B cell (primary cell): ENCODE measurements around the gene NPEPPS. TPM values are rescaled to one million over a fixed set of nuclear protein-coding genes. Genes with fewer than 3 reads are reported as not detected.

Source experiments
- ATAC-seq: fragments of 200-7000 bp; cut with Tn5 transposase; one replicate; pipeline ENCODE4 v1.10.0; 2021; ENCODE audit warnings: low read depth, mild to moderate bottlenecking, moderate number of reproducible peaks, moderate library complexity
- CTCF ChIA-PET: fragments of 350-600 bp; sonication (Branson Sonifier 250); formaldehyde crosslinking; loops from one replicate; lab custom pipeline; 2021; ENCODE audit warnings: antibody characterized with exemption, inconsistent platforms; lab: Charles Lee
- POLR2A ChIA-PET: fragments of 350-600 bp; sonication (Branson Sonifier 250); formaldehyde crosslinking; loops from one replicate; lab custom pipeline; 2021; ENCODE audit warnings: antibody characterized with exemption; lab: Charles Lee
- DNase-seq: peaks from one replicate; pipeline ENCODE4 v3.0.0; 2013
- H2AFZ ChIP-seq: 2 replicates; pipeline ENCODE4 v1.6.1; 2012; ENCODE audit warnings: mild to moderate bottlenecking, low read depth, low read length; ENCODE audit not compliant: insufficient read depth, poor library complexity, severe bottlenecking
- H3K27ac ChIP-seq, 2 donors: 1 replicate in 1 of 2; 2 replicates in 1 of 2; pipeline ENCODE4 v1.5.1; 2012 to 2013; ENCODE audit warnings: low read length in 2 of 2, mild to moderate bottlenecking in 2 of 2, moderate library complexity in 1 of 2
- H3K27me3 ChIP-seq, 4 experiments: fragments of 200-600 bp in 1 of 4; sonication (generic) in 1 of 4; replicated peaks in 1 of 4; 1 replicate in 2 of 4; 2 replicates in 2 of 4; pipeline versions ENCODE4 v1.6.1 to v1.7.0; 2013 to 2016; ENCODE audit warnings: low read length in 3 of 4, mild to moderate bottlenecking in 2 of 4, mixed read lengths in 1 of 4, moderate library complexity in 1 of 4; ENCODE audit not compliant: insufficient read depth in 4 of 4, control insufficient read depth in 3 of 4; ENCODE audit errors: control extremely low read depth in 1 of 4
- H3K36me3 ChIP-seq, 2 experiments: replicated peaks in 1 of 2; 1 replicate in 1 of 2; 2 replicates in 1 of 2; pipeline versions ENCODE4 v1.6.1 to v1.7.1; 2013; ENCODE audit warnings: low read length in 1 of 2; ENCODE audit not compliant: insufficient read depth in 2 of 2, control insufficient read depth in 1 of 2; ENCODE audit errors: control extremely low read depth in 1 of 2, extremely low read depth in 1 of 2
- H3K4me1 ChIP-seq, 2 donors: fragments of 200-600 bp in 1 of 2; sonication (generic) in 1 of 2; 1 replicate in 1 of 2; 2 replicates in 1 of 2; pipeline versions ENCODE4 v1.5.1 to v1.6.1; 2013 to 2017; ENCODE audit warnings: low read length in 2 of 2; ENCODE audit not compliant: control insufficient read depth in 2 of 2, insufficient read depth in 2 of 2
- H3K4me2 ChIP-seq: replicated peaks from 2 replicates; pipeline ENCODE3; 2012; ENCODE audit warnings: mild to moderate bottlenecking, low read depth, low read length; ENCODE audit not compliant: poor library complexity, severe bottlenecking
- H3K4me3 ChIP-seq, 5 experiments: fragments of 200-600 bp in 1 of 5; sonication (generic) in 1 of 5; 1 replicate in 3 of 5; 2 replicates in 2 of 5; pipeline versions ENCODE4 v1.5.1 to v1.7.0; 2011 to 2016; ENCODE audit warnings: low read length in 4 of 5, mild to moderate bottlenecking in 4 of 5, low read depth in 2 of 5, control low read depth in 1 of 5, moderate library complexity in 1 of 5; ENCODE audit not compliant: insufficient read depth in 1 of 5; ENCODE audit errors: control extremely low read depth in 1 of 5, extremely low read depth in 1 of 5
- H3K79me2 ChIP-seq: fragments of 200-600 bp; sonication (generic); one replicate; pipeline ENCODE4 v1.6.0; 2016; ENCODE audit warnings: low read length; ENCODE audit not compliant: control insufficient read depth, insufficient read depth
- H3K9ac ChIP-seq: fragments of 200-600 bp; sonication (generic); 2 replicates; pipeline ENCODE4 v1.6.1; 2017; ENCODE audit warnings: mild to moderate bottlenecking, low read length, moderate library complexity
- H3K9me3 ChIP-seq, 3 donors: one replicate each; pipeline versions ENCODE4 v1.6.1 to v1.7.1; 2013; ENCODE audit warnings: low read length in 2 of 3; ENCODE audit not compliant: control insufficient read depth in 2 of 3, insufficient read depth in 1 of 3; ENCODE audit errors: control extremely low read depth in 1 of 3
- H4K20me1 ChIP-seq: 2 replicates; pipeline ENCODE4 v1.6.0; 2012; ENCODE audit warnings: mild to moderate bottlenecking, low read length; ENCODE audit not compliant: insufficient read depth, control insufficient read depth, poor library complexity, severe bottlenecking
- H3K27ac Mint-ChIP-seq: one replicate; pipeline ENCODE4 v1.8.0; 2021; ENCODE audit warnings: mixed read lengths
- H3K27me3 Mint-ChIP-seq: one replicate; pipeline ENCODE4 v1.8.0; 2021; ENCODE audit warnings: mixed read lengths
- H3K4me1 Mint-ChIP-seq: one replicate; pipeline ENCODE4 v1.8.0; 2021; ENCODE audit warnings: mixed read lengths
- H3K4me3 Mint-ChIP-seq: one replicate; pipeline ENCODE4 v1.8.0; 2021; ENCODE audit warnings: mixed read lengths
- H3K9me3 Mint-ChIP-seq: one replicate; pipeline ENCODE4 v1.8.0; 2022; ENCODE audit warnings: mixed read lengths; ENCODE audit not compliant: insufficient read depth
- EZH2 ChIP-seq: IDR thresholded peaks from 2 replicates; pipeline ENCODE4 v1.6.1; 2012; ENCODE audit warnings: borderline replicate concordance, low read depth, mild to moderate bottlenecking, moderate library complexity, low read length; ENCODE audit not compliant: insufficient read depth, poor library complexity, severe bottlenecking
- WGBS: methylation state at CpG from one replicate; pipeline ENCODE4 v1.1.5; 2013; ENCODE audit warnings: missing lambda C conversion rate; ENCODE audit not compliant: insufficient coverage; 5-methylcytosine and 5-hydroxymethylcytosine counted together
- intact Hi-C: fragments of 100-400 bp; cut with micrococcal nuclease; formaldehyde crosslinking; loops from one replicate; pipeline ENCODE4 v1.10.0; 2022
- polyA plus RNA-seq: library from polyadenylated mRNA; depleted of rRNA; stranded (reverse); fragments of >200 nt; gene quantifications from 2 replicates; pipeline ENCODE4 v1.2.3, GENCODE V29; 2012
- total RNA-seq, 2 donors: library from RNA; stranded (reverse); fragments of 120-200 nt in 1 of 2; gene quantifications; 1 replicate in 1 of 2; 2 replicates in 1 of 2; pipeline versions ENCODE4 v1.2.3 to v1.2.4, GENCODE V29; 2013 to 2022
- TF ChIP-seq, protein P1 (sequence below): fragments of 200-600 bp; IDR thresholded peaks from one replicate; pipeline ENCODE4 v1.8.0; 2022; ENCODE audit warnings: antibody characterized with exemption, mild to moderate bottlenecking

NPEPPS gene
- total and polyA plus RNA-seq, 2 donors (not counting 1 experiment from before 2014, with no cell fraction given): 47.8 to 160 TPM

DNA sequence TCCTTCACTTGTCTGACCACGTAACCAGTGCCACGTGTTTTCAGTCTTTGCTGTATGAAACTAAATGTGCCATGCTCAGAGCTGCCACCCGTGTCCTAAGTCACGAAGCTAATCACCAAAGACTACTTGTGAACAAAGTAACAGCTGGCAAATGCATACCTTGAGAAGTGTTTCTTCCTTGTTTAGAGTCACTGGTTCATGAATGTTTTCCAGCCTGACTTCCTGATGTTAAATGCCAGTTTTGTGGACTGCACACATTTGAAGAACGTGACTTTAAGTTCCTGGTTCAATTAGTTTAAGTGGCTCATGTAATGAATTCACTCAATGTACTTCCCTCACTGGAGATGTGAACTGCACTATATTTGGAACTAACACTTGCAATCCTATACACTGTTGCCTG, 98.9 kb downstream of the NPEPPS start:
- ChIA-PET POLR2A (no interaction called here), CTCF (no interaction called here)
- Histone ChIP-seq H3K27ac (no peak overlapping the region), H3K4me1 (no peaks in the 10 kb centered on the region), H3K79me2 (no peaks in the 10 kb centered on the region), H3K27me3 (no peaks in the 10 kb centered on the region), H3K9ac (no peak overlapping the region), H3K9me3 (no peaks in the 10 kb centered on the region), H3K4me3 (no peak overlapping the region), H2AFZ (no peak overlapping the region), H3K4me2 (no peak overlapping the region), H4K20me1 (no peaks in the 10 kb centered on the region), H3K36me3 (peaks cover 1 to 4% of the 10 kb centered on the region in 2 experiments)
- Mint-ChIP-seq H3K27ac (no peak overlapping the region), H3K9me3 (no peaks in the 10 kb centered on the region), H3K27me3 (no peaks in the 10 kb centered on the region), H3K4me3 (no peak overlapping the region), H3K4me1 (no peaks in the 10 kb centered on the region)
- 94% methylated on average over 4 of the region's 5 CpGs for WGBS
- TF ChIP-seq, protein P1, sequence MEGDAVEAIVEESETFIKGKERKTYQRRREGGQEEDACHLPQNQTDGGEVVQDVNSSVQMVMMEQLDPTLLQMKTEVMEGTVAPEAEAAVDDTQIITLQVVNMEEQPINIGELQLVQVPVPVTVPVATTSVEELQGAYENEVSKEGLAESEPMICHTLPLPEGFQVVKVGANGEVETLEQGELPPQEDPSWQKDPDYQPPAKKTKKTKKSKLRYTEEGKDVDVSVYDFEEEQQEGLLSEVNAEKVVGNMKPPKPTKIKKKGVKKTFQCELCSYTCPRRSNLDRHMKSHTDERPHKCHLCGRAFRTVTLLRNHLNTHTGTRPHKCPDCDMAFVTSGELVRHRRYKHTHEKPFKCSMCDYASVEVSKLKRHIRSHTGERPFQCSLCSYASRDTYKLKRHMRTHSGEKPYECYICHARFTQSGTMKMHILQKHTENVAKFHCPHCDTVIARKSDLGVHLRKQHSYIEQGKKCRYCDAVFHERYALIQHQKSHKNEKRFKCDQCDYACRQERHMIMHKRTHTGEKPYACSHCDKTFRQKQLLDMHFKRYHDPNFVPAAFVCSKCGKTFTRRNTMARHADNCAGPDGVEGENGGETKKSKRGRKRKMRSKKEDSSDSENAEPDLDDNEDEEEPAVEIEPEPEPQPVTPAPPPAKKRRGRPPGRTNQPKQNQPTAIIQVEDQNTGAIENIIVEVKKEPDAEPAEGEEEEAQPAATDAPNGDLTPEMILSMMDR: no peak
- TF ChIP-seq EZH2: no peak
- intact Hi-C loops: no loop called here
- DNase-seq (no peak), ATAC-seq (no peak)

DNA sequence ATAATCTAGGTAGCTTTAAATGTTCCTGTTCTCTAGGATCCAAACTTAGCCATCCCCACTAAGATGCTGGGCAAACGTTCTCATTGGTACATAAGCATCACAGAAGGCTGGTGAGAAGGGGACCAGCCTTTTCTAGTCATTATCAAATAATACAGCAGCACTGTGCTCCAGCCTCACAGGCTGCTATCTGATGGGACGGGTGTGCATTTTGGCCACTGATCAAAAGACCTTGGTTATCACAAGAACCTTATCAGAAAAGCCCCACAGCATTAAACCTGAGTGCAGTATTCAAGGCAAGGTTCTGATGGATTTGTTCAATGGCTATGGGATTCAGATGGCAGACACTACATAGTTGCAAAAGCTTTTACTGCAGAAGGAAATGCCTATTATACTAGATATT, 99.7 kb downstream of the NPEPPS start:
- Histone ChIP-seq H3K9me3 (no peaks in the 10 kb centered on the region), H3K4me2 (no peak overlapping the region), H3K27me3 (no peaks in the 10 kb centered on the region), H3K79me2 (no peaks in the 10 kb centered on the region), H3K9ac (no peak overlapping the region), H3K27ac (no peak overlapping the region), H3K36me3 (peaks cover 1 to 4% of the 10 kb centered on the region in 2 experiments), H3K4me1 (no peaks in the 10 kb centered on the region), H3K4me3 (no peak overlapping the region), H2AFZ (no peak overlapping the region), H4K20me1 (no peaks in the 10 kb centered on the region)
- TF ChIP-seq, protein P1: no peak
- TF ChIP-seq EZH2: no peak
- Mint-ChIP-seq H3K4me1 (no peaks in the 10 kb centered on the region), H3K4me3 (no peak overlapping the region), H3K27me3 (no peaks in the 10 kb centered on the region), H3K27ac (no peak overlapping the region), H3K9me3 (no peaks in the 10 kb centered on the region)
- intact Hi-C loops: no loop called here
- ATAC-seq (no peak), DNase-seq (no peak)
- ChIA-PET CTCF (no interaction called here), POLR2A (no interaction called here)
- WGBS: 100% methylated on average over 1 of the region's 2 CpGs
